Hepatocyte (in vitro differentiated cells): Measurements from ENCODE around the gene RTN4R.

ENCODE experiments used
- EZH2 ChIP-seq: fragments of 200-600 bp; sonication (generic); IDR thresholded peaks from 2 replicates; pipeline ENCODE4 v1.6.1; 2016; ENCODE audit warnings: antibody characterized with exemption, mild to moderate bottlenecking, borderline replicate concordance
- EZH2phosphoT487 ChIP-seq: fragments of 200-600 bp; sonication (generic); IDR thresholded peaks from one replicate; pipeline ENCODE4 v1.6.1; 2018; ENCODE audit warnings: antibody characterized with exemption, mild to moderate bottlenecking, low read depth, moderate library complexity; ENCODE audit not compliant: unreplicated experiment, severe bottlenecking
- TF ChIP-seq, protein P1 (sequence below): fragments of 200-600 bp; sonication (generic); IDR thresholded peaks from 2 replicates; pipeline ENCODE4 v1.5.1; 2016; ENCODE audit warnings: antibody characterized with exemption, mild to moderate bottlenecking; ENCODE audit not compliant: poor library complexity

DNA sequence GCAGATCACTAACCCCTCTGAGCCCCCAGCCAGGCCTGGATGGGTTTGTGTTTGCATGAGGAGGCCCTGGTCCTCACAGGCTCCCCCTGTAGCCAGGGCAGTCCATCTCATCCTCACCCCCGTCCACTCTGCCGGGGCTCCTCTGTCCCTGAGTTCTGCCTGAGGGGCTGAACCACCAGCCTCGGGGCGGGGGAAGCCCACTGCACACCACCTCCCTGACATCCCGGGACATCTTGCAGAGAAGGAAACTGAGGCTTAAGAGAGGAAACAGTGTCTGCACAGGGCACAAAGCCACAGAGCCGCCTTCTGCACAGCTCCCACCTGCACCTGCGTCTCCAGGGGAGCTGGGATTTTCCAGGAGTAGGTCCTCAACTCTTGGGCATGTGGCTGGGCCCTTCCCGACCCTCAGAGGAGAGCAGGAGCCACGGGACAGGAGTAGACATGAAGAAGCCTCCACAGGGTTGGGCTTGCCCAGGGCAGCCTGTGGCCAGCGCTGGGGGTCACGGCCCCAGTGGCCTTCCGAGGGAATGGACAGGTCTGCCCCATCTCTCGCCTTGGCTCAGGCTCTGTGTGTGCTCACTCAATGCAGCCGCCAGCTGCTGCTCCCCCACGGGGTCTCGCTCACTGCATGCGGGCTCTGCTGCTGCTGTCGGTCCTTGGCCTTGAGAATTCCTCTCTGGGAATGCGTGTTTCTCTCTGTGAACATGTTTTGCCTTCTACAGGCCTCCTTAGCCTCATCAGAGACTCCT is 71.8 kb downstream of the RTN4R start:
- TF ChIP-seq, protein P1, sequence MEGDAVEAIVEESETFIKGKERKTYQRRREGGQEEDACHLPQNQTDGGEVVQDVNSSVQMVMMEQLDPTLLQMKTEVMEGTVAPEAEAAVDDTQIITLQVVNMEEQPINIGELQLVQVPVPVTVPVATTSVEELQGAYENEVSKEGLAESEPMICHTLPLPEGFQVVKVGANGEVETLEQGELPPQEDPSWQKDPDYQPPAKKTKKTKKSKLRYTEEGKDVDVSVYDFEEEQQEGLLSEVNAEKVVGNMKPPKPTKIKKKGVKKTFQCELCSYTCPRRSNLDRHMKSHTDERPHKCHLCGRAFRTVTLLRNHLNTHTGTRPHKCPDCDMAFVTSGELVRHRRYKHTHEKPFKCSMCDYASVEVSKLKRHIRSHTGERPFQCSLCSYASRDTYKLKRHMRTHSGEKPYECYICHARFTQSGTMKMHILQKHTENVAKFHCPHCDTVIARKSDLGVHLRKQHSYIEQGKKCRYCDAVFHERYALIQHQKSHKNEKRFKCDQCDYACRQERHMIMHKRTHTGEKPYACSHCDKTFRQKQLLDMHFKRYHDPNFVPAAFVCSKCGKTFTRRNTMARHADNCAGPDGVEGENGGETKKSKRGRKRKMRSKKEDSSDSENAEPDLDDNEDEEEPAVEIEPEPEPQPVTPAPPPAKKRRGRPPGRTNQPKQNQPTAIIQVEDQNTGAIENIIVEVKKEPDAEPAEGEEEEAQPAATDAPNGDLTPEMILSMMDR, result no peak
- TF ChIP-seq EZH2 (no peak), EZH2phosphoT487 (no peak)
